Osteoblast (primary cell): ENCODE measurements around the gene COL20A1. TPM values are rescaled to one million over a fixed set of nuclear protein-coding genes. Genes with fewer than 3 reads are reported as not detected.
A peak's percentile ranks its signal among the peaks of the same experiment; 100 is the strongest.

Experiments
- DNase-seq: peaks from one replicate; pipeline ENCODE4 v3.0.0; 2011; ENCODE audit warnings: low spot score, mixed read lengths; ENCODE audit not compliant: insufficient read length; ENCODE audit errors: missing footprints
- H2AFZ ChIP-seq: 2 replicates; pipeline ENCODE4 v1.6.0; 2011; ENCODE audit warnings: mild to moderate bottlenecking, low read length
- H3K27ac ChIP-seq: 2 replicates; pipeline ENCODE4 v1.5.1; 2011; ENCODE audit warnings: mild to moderate bottlenecking, low read depth, low read length, moderate library complexity
- H3K27me3 ChIP-seq: 2 replicates; pipeline ENCODE4 v1.6.0; 2012; ENCODE audit warnings: mild to moderate bottlenecking, control low read depth, inconsistent platforms, low read length, moderate library complexity; ENCODE audit not compliant: insufficient read depth
- H3K36me3 ChIP-seq: 2 replicates; pipeline ENCODE4 v1.5.1; 2011; ENCODE audit warnings: mild to moderate bottlenecking, low read length, control low read depth, moderate library complexity; ENCODE audit not compliant: insufficient read depth
- H3K4me1 ChIP-seq: 2 replicates; pipeline ENCODE4 v1.5.1; 2011; ENCODE audit warnings: mild to moderate bottlenecking, low read length, control low read depth, moderate library complexity; ENCODE audit not compliant: insufficient read depth
- H3K4me2 ChIP-seq: 2 replicates; pipeline ENCODE4 v1.6.0; 2011; ENCODE audit warnings: mild to moderate bottlenecking, low read length; ENCODE audit not compliant: insufficient read depth
- H3K4me3 ChIP-seq: fragments of 200-600 bp; sonication (generic); 3 replicates; pipeline ENCODE4 v1.5.1; 2012; ENCODE audit warnings: mild to moderate bottlenecking, low read length, inconsistent platforms; ENCODE audit not compliant: insufficient read depth
- H3K79me2 ChIP-seq: 2 replicates; pipeline ENCODE4 v1.6.0; 2012; ENCODE audit warnings: mild to moderate bottlenecking, low read length, control low read depth, inconsistent platforms; ENCODE audit not compliant: insufficient read depth
- H3K9me3 ChIP-seq: 2 replicates; pipeline ENCODE4 v1.5.1; 2011; ENCODE audit warnings: low read depth, low read length, control low read depth
- H4K20me1 ChIP-seq: 2 replicates; pipeline ENCODE4 v1.6.0; 2012; ENCODE audit warnings: mild to moderate bottlenecking, low read length, control low read depth; ENCODE audit not compliant: insufficient read depth
- CTCF ChIP-seq: IDR thresholded peaks from 2 replicates; pipeline ENCODE4 v1.5.1; 2011; ENCODE audit warnings: mild to moderate bottlenecking, low read depth, low read length, moderate library complexity; ENCODE audit errors: extremely low read depth
- total RNA-seq: library from RNA; depleted of rRNA; stranded (reverse); fragments of >200 nt; gene quantifications from 2 replicates; pipeline ENCODE4 v1.2.3, GENCODE V29; 2012

Gene COL20A1
- total RNA-seq, 1 donor, result not detected

GRCh38 chr20:63350597-63351325 is 57.8 kb downstream of the COL20A1 start:
- no peak for TF ChIP-seq CTCF
- H3K27me3 ChIP-seq, result no peaks in the 10 kb centered on the region
- no peaks in the 10 kb centered on the region for H3K79me2 ChIP-seq

GRCh38 chr20:63351326-63351700 is 58.3 kb downstream of the COL20A1 start:
- H3K36me3 ChIP-seq, result no peaks in the 10 kb centered on the region
- TF ChIP-seq CTCF, result no peak
- no peak overlapping the region for H2AFZ ChIP-seq
- no peaks in the 10 kb centered on the region for H4K20me1 ChIP-seq
- H3K79me2 ChIP-seq, result no peaks in the 10 kb centered on the region
- no peaks in the 10 kb centered on the region for H3K27me3 ChIP-seq
- no peak overlapping the region for H3K27ac ChIP-seq
- DNase-seq, result peak; percentile 83
- no peak overlapping the region for H3K4me3 ChIP-seq
- no peaks in the 10 kb centered on the region for H3K9me3 ChIP-seq
- H3K4me2 ChIP-seq, result no peak overlapping the region
- no peaks in the 10 kb centered on the region for H3K4me1 ChIP-seq

More at GRCh38 chr20:63350597-63351325, 57.8 kb downstream of the COL20A1 start:
- DNase-seq, result no peak
- no peaks in the 10 kb centered on the region for H3K9me3 ChIP-seq
- H4K20me1 ChIP-seq, result no peaks in the 10 kb centered on the region
- H3K4me3 ChIP-seq, result no peak overlapping the region
- no peak overlapping the region for H2AFZ ChIP-seq
- no peaks in the 10 kb centered on the region for H3K4me1 ChIP-seq
- H3K4me2 ChIP-seq, result no peak overlapping the region
- no peak overlapping the region for H3K27ac ChIP-seq
- no peaks in the 10 kb centered on the region for H3K36me3 ChIP-seq

- no peaks in the 10 kb centered on the region for H3K27me3 ChIP-seq
- H3K79me2 ChIP-seq, result no peaks in the 10 kb centered on the region
- no peak for TF ChIP-seq CTCF
- no peaks in the 10 kb centered on the region for H4K20me1 ChIP-seq
- no peaks in the 10 kb centered on the region for H3K4me1 ChIP-seq
- no peak overlapping the region for H2AFZ ChIP-seq
- no peak overlapping the region for H3K4me2 ChIP-seq
- no peak overlapping the region for H3K4me3 ChIP-seq
- no peaks in the 10 kb centered on the region for H3K36me3 ChIP-seq
- peak; percentile 85 for DNase-seq
- H3K27ac ChIP-seq, result no peak overlapping the region
- no peaks in the 10 kb centered on the region for H3K9me3 ChIP-seq
Observed at GRCh38 chr20:63351811-63352591, 59.0 kb downstream of the COL20A1 start.

- Histone ChIP-seq H3K36me3 (no peaks in the 10 kb centered on the region), H3K4me2 (no peak overlapping the region), H3K27me3 (no peaks in the 10 kb centered on the region), H3K9me3 (no peaks in the 10 kb centered on the region), H3K4me3 (no peak overlapping the region), H3K27ac (no peak overlapping the region), H4K20me1 (no peaks in the 10 kb centered on the region), H3K79me2 (no peaks in the 10 kb centered on the region), H3K4me1 (no peaks in the 10 kb centered on the region), H2AFZ (no peak overlapping the region)
- no peak for DNase-seq
- TF ChIP-seq CTCF, result no peak
Observed at GRCh38 chr20:63352811-63353221, 59.8 kb downstream of the COL20A1 start.
